GM21367 (cell line): ENCODE measurements around the gene IAH1.

Experiments
- ATAC-seq: cut with Tn5 transposase; IDR thresholded peaks from one replicate; pipeline ENCODE4 v1.9.1; 2021; ENCODE audit not compliant: unreplicated experiment

Gene IAH1

DNA sequence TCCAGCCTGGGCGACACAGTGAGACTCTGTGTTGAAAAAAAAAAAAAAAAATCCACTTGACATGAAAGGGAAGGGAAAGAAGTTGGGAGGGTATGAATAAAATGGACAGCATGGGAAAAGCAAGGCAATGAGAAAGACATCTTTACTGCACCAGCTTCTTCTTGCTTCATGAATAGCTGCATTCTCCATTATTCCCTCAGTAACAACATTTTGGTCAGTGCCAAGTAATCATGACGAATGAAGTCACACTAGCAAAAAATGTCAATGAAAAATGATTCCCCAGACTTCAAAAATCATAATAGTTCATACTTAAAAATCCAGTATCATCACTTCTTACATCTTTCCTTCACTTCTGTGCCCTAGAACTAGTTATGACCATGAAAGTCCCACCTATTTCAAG lies 50.9 kb downstream of the IAH1 start:
- ATAC-seq: no peak

DNA sequence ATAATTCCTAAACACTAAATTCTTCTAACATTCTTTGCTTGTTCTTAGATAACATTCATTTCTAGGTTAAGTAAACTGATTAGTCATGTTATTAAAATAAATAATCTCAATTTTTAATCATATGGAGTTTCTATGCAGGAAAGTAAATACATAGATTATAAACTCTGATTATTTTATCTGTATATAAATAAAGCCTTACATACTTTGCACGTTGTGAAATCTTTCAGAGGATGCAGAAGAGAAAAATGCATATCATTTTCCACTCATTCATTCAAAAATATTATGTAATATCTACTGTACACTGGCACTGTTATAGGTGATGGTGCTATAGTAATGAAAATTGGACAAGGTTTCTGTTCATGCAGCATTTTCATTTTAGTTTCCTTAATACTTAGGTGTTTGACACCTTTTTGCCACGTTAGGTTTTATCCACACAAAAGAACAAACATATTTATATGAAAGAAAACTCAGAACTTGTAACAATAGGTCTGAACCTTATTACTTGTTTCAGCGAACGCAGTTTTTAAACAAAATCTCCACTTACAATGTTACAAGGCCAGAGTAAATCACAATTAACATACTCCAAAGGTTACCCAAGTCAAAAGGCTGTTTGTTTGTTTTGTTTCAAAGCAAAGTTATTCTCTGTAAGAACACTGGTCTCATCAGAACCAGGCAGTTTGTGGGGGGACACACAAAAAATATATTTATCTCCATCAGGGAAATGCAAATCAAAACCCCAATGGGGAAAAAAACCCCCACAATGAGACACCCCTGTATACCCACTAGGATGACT lies 53.8 kb downstream of the IAH1 start:
- ATAC-seq: no peak

DNA sequence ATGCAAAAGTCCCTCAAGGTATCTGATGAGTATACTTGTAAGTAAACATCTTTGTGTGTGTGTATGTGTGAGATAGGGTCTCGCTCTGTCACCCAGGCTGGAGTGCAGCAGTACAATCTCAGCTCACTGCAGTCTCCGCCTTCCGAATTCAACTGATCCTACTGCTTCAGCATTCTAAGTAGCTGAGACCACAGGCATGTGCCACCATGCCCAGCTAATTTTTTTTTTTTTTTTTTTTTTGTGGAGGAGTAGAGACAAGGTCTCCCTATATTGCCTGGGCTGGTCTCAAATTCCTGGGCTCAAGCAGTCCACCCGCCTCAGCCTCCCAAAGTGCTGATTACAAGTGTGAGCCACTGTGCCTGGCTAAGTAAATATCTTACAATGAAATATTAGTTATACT lies 58.1 kb downstream of the IAH1 start:
- ATAC-seq: no peak

DNA sequence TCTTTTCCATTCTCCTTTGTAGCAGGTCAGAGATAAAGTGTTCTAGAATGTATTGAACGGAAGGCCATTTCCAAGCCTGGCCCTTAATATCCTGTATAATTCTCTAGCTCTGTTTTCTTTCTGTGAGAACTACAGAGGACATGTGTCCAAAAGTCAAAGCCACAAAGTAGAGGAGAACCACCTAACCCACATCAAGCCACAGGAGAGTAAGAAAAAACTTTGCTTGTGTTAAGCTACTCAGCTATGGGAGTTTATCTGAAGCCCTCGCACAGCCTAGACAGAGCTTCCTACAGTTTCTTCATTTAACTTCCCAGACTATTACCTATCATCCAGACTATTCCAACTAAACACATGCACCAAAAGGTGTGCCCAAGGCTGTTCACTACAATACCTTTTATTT lies 59.3 kb downstream of the IAH1 start:
- no peak for ATAC-seq

DNA sequence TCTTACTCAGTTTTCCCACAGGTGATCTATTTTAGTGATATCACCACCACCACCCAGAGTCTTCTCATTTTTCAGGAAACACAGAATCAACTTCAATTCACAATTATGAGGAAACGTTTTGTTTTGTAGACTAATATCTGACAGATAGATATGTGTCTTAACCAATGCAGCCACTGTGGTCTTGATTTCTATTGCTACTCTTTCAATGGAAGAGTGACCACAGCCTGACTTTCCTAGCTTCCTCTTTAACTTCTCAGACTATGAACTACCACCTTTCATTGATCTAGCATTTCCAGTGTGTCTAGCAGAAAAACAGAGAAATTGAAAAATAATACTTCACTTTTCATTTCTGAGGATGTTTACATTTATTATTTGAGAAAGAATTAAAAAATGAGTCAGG lies 60.8 kb downstream of the IAH1 start:
- no peak for ATAC-seq

DNA sequence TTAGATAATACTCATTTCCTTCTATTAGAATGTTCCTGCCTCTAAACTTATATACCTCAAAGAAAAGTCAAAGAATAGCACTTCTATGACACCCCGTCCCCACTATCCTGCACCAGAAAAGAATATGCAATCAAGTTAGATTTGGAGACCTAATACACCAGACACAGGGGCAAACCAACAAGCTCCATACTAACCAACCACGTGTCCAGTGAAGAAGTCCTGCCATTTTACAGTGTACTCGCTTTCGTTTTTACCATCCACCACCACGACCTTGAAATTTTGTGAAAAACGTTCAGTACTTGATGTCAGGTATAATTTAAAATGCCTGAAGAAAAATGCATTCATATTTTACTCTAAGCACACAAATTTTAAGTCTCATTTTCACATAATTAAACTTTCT lies 62.2 kb downstream of the IAH1 start:
- no peak for ATAC-seq

DNA sequence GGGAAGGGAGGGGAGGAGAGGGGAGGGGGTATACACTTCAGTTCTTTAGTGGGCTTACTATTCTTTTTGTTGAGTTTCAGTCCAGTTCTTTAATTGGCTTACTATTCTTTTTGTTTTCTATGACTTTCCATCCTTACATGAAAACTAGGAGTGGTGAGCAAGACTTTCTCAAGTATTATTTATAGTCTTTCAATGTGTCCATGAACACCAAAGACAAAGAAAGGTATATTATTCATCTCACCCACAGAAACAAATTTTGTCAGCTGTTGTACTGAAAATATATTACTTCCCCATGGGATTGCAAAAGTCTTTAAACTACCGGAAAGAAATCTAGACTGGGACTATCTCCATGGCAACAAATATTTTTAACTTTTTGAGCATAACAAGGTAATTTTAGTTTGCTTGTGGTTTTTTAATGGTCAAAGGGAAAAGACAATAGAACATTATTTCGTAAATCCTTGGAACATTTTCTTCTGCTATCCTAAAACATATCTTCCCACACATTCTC lies 63.7 kb downstream of the IAH1 start:
- ATAC-seq: no peak
